OCI-LY1 (cell line): Measurements from ENCODE around the gene SERPINA5.

ENCODE experiments used
- H2AFZ ChIP-seq: fragments of 200-600 bp; sonication (generic), shearing (Covaris generic); 2 replicates; pipeline ENCODE4 v1.6.0; 2014; ENCODE audit warnings: antibody characterized with exemption, mild to moderate bottlenecking, low read length
- H3F3A ChIP-seq: fragments of 200-600 bp; sonication (generic), shearing (Covaris generic); 2 replicates; pipeline ENCODE4 v1.6.0; 2014; ENCODE audit warnings: mild to moderate bottlenecking, antibody characterized with exemption, low read length, moderate library complexity; ENCODE audit not compliant: insufficient read depth
- H3K27ac ChIP-seq: fragments of 200-600 bp; sonication (generic); 2 replicates; pipeline ENCODE4 v1.5.1; 2014; ENCODE audit warnings: low read length, mixed run types, mild to moderate bottlenecking, low read depth; ENCODE audit not compliant: poor library complexity, severe bottlenecking
- H3K27me3 ChIP-seq: fragments of 200-600 bp; sonication (generic); 2 replicates; pipeline ENCODE4 v1.6.0; 2014; ENCODE audit warnings: antibody characterized with exemption, mild to moderate bottlenecking, low read length, moderate library complexity; ENCODE audit not compliant: insufficient read depth
- H3K36me3 ChIP-seq: fragments of 200-600 bp; sonication (generic); 2 replicates; pipeline ENCODE4 v1.6.1; 2014; ENCODE audit warnings: mild to moderate bottlenecking, antibody characterized with exemption, low read length, moderate library complexity, mixed read lengths; ENCODE audit not compliant: insufficient read depth
- H3K4me1 ChIP-seq: fragments of 200-600 bp; sonication (generic); 2 replicates; pipeline ENCODE4 v1.5.1; 2014; ENCODE audit warnings: mild to moderate bottlenecking, low read length, moderate library complexity; ENCODE audit not compliant: insufficient read depth, severe bottlenecking
- H3K4me2 ChIP-seq: fragments of 200-600 bp; sonication (generic), shearing (Covaris generic); 2 replicates; pipeline ENCODE4 v1.6.1; 2014; ENCODE audit warnings: low read length
- H3K4me3 ChIP-seq: fragments of 200-600 bp; sonication (generic); 2 replicates; pipeline ENCODE4 v1.5.1; 2014; ENCODE audit warnings: low read length, low read depth, mild to moderate bottlenecking, mixed read lengths; ENCODE audit not compliant: poor library complexity, severe bottlenecking
- H3K79me2 ChIP-seq: fragments of 200-600 bp; shearing (Covaris generic); 2 replicates; pipeline ENCODE4 v1.6.1; 2016; ENCODE audit warnings: mixed run types, low read length, mixed read lengths; ENCODE audit not compliant: insufficient read depth
- H3K9ac ChIP-seq: fragments of 200-600 bp; sonication (generic), shearing (Covaris generic); 2 replicates; pipeline ENCODE4 v1.6.1; 2014; ENCODE audit warnings: mild to moderate bottlenecking, low read length, mixed read lengths
- H3K9me2 ChIP-seq: fragments of 200-600 bp; sonication (generic), shearing (Covaris generic); 2 replicates; pipeline ENCODE4 v1.6.1; 2014; ENCODE audit warnings: low read depth, mild to moderate bottlenecking, low read length, mixed read lengths
- H3K9me3 ChIP-seq: fragments of 200-600 bp; shearing (Covaris generic); 2 replicates; pipeline ENCODE4 v1.6.1; 2014; ENCODE audit warnings: low read length, mixed read lengths
- H4K20me1 ChIP-seq: fragments of 200-600 bp; sonication (generic), shearing (Covaris generic); 2 replicates; pipeline ENCODE4 v1.6.0; 2016; ENCODE audit warnings: mild to moderate bottlenecking, low read length; ENCODE audit not compliant: insufficient read depth
- CTCF ChIP-seq: fragments of 200-600 bp; sonication (generic), shearing (Covaris generic); IDR thresholded peaks from 2 replicates; pipeline ENCODE4 v1.5.1; 2017; ENCODE audit warnings: mild to moderate bottlenecking, antibody characterized with exemption, low read length, moderate library complexity, mixed read lengths
- EZH2 ChIP-seq: fragments of 200-600 bp; sonication (generic), shearing (Covaris generic); IDR thresholded peaks from 2 replicates; pipeline ENCODE4 v1.8.0; 2017; ENCODE audit warnings: borderline replicate concordance, mixed run types, mild to moderate bottlenecking, antibody characterized with exemption, low read length, moderate library complexity, mixed read lengths

SERPINA5 gene

DNA sequence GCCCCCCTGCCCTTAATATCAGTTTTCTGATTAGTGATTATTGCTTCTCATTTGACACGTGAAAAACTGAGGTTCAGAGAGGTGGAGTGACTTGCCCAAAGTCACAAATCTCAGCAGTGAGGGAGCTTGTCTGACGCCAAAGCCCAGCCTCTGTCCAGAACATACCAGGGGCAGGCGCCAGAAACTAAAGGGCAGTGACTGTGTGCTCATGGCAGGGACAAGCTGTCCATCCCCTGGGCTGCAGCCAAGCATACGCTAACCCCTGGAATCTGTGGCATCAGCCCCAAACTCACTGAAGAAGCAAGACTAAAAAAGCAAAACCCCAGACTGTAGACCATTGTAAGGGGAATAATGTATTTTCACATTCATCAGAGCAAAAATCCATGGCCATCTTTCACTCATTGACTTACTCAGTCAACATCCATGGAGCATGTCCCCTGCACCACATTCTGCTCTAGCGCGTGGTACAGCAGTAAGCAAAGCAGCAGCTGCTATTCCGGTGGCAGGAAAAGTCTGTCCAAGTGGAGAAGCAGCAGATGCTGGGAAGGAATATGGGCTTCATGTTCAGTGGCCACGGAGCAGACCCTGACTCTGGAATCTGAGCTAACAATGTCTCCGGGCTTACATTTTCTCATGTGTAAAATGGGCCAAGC, 21.5 kb upstream of the SERPINA5 start:
- Histone ChIP-seq H3F3A (no peaks in the 10 kb centered on the region), H3K4me2 (no peak overlapping the region), H3K9ac (no peak overlapping the region), H3K79me2 (no peaks in the 10 kb centered on the region), H3K4me3 (no peak overlapping the region), H3K27me3 (no peaks in the 10 kb centered on the region), H3K9me2 (no peaks in the 10 kb centered on the region), H2AFZ (no peak overlapping the region), H3K4me1 (no peaks in the 10 kb centered on the region), H4K20me1 (no peaks in the 10 kb centered on the region), H3K27ac (no peak overlapping the region), H3K9me3 (no peaks in the 10 kb centered on the region), H3K36me3 (no peaks in the 10 kb centered on the region)
- no peak for TF ChIP-seq EZH2
- TF ChIP-seq CTCF = no peak

DNA sequence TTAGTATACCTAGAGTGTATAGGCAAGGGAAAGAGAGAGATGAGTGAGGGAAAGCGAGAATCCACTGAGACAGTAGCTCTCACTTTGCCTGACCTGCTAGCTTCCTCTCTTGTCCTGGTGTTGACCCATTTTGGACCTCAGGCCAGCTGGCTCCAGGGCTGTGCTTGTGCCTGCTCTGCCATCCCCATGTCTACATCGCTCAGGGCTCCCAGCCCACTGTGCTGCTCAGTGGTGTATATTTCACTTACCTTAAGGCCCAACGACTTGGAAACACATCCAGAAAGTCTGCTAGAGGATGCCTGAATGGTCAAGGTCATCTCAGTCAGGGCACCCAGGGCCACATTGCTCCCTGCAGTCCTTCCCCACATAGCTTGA, 20.9 kb upstream of the SERPINA5 start:
- H3K9me3 ChIP-seq = no peaks in the 10 kb centered on the region
- H3K27ac ChIP-seq = no peak overlapping the region
- H3K4me3 ChIP-seq = no peak overlapping the region
- TF ChIP-seq EZH2 = no peak
- TF ChIP-seq CTCF = no peak
- H3K9me2 ChIP-seq = no peaks in the 10 kb centered on the region
- H3K9ac ChIP-seq = no peak overlapping the region
- no peaks in the 10 kb centered on the region for H3F3A ChIP-seq
- no peaks in the 10 kb centered on the region for H3K79me2 ChIP-seq
- H3K27me3 ChIP-seq = no peaks in the 10 kb centered on the region
- H4K20me1 ChIP-seq = no peaks in the 10 kb centered on the region
- no peak overlapping the region for H2AFZ ChIP-seq
- no peaks in the 10 kb centered on the region for H3K4me1 ChIP-seq
- H3K36me3 ChIP-seq = no peaks in the 10 kb centered on the region
- H3K4me2 ChIP-seq = no peak overlapping the region

DNA sequence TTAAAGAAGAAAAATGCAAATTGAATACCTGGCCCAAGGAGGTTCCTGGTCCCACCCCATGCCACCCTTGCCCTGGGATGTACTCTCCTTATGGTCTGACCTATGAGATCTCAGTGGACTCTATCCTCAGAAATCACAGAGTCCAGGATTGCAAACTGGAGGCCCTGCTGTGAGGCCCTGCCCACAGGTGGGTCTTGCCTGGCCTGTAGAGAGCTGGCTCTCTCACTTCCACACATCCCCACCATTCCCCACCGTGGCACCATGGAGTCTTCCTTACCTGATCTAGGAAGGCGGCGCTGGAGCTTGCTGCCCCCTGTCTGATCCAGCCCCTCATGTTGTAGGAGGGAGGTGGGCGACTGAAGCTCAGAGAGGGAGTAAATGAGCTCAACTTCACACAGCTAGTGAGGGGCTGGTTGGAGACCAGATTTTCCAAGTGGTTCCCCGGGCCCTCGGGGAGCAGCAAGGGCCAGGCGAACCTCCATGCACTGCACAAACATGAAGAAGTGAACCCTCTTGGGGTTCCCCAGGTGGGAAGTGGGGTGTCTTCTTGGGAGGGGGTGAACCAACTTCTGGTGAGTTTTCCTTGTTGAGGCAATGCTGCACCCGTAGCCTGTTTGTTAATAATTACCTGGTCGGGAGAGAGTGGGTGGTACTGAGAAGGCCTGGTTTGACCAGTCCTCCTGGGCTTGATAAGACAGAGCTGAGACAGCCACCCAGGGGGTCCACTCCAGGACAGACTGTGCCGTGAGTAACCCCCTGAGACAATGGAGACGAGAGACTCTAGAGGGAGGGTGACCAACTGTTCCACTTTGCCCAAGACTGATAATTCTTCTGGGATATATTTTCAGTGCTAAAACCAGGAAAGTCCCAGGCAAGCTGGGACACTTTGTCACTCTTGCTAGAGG, 20.2 kb upstream of the SERPINA5 start, which contains the start of gene SERPINA4:
TSS of gene SERPINA4 (plus strand) at position 692 of the 905 bp plus-strand sequence. CDS start 2,041 bp downstream, outside the sequence.
- no peaks in the 10 kb centered on the region for H3K36me3 ChIP-seq
- no peaks in the 10 kb centered on the region for H3K9me2 ChIP-seq
- no peaks in the 10 kb centered on the region for H3K79me2 ChIP-seq
- no peak within 1 kb of the TSS for H3K9ac ChIP-seq
- H3K27ac ChIP-seq = no peak within 1 kb of the TSS
- TF ChIP-seq EZH2 = no peak
- TF ChIP-seq CTCF = no peak
- H3F3A ChIP-seq = no peaks in the 10 kb centered on the region
- H3K4me1 ChIP-seq = no peaks in the 10 kb centered on the region
- no peak within 1 kb of the TSS for H2AFZ ChIP-seq
- H3K4me2 ChIP-seq = no peak within 1 kb of the TSS
- no peaks in the 10 kb centered on the region for H4K20me1 ChIP-seq
- H3K27me3 ChIP-seq = no peaks in the 10 kb centered on the region
- H3K9me3 ChIP-seq = no peaks in the 10 kb centered on the region
- H3K4me3 ChIP-seq = no peak within 1 kb of the TSS
